HG03108 (cell line): ENCODE results near the gene COLEC12.

Source experiments
- ATAC-seq: cut with Tn5 transposase; IDR thresholded peaks from one replicate; pipeline ENCODE4 v1.9.1; 2021; ENCODE audit warnings: moderate library complexity; ENCODE audit not compliant: unreplicated experiment

COLEC12 gene

DNA sequence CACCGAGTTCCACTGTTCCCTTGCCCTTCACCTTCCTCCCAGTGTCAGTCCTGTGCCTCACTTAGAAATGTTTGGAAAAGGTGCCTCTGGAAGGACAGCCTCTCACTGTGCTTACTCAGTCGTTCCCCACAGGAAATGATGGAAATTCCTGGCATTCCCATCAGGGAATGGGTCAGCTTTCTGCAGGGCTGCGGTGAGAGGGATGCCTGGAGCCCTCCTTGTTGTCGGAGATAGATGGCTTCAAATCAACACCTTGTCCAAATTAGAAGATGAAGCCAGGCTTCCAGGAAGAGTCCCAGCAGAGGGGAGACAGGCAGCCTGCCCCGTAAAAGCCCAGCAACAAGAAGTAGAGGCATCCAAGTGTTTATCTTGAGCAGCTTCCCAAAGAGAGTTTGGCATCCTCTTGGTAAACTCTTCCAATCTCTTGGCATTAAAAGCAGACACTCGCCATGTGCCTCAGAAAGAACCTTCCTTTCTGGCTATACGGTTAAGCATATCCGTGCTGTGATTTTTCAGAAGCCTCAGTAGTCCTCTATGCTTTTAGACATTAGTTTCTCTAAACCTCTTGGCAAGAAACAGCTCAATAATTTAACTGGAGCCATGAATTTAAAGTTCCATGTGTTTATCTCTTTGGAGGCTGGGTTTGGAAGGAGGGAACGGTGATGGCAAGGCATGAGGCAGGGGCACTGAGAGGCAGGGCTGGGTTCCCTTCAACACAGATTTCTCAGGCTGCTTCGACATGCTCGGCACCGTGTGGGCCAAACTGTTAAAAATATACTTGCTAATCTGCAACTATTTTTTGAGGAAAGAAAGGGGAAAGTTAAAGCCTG is 25.1 kb downstream of the COLEC12 start:
- ATAC-seq: no peak

DNA sequence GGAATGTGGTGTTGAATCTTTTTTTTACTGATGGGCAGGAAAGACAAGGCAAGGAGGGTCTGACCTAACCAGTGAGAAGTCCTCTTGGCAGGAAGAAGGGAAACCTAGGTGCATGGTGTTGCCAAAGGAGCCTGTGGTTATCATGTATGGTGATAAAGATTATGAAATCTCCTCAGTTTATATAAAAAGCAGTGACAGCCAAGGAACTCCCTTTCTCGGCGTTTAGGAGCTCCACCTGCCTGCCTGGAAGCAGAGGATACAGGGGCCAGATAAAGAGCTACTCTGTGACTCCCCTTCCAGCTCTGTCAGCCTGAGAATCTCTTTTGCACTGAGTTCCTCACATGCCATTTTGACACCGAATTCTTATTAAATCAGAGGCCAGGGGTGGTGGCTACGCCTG is 26.1 kb downstream of the COLEC12 start:
- no peak for ATAC-seq

DNA sequence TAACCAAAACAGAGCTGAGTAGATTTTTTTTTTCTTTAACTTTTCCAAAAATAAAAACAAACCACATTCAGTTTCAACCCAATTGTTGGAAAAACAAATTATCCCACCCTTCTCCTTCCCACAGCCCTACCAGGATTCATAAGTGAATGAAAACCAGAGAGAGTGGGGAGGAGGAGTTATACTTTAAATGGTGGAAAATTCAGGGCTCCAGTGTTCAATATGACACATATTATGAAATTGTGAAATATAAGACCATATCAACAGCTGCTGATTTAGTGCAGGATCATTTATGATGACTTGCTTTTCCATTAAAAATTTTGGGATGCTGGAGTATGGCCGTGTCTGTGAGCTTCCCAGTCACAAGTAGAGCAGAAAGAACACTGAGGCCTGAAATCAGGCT is 26.7 kb downstream of the COLEC12 start:
- no peak for ATAC-seq

DNA sequence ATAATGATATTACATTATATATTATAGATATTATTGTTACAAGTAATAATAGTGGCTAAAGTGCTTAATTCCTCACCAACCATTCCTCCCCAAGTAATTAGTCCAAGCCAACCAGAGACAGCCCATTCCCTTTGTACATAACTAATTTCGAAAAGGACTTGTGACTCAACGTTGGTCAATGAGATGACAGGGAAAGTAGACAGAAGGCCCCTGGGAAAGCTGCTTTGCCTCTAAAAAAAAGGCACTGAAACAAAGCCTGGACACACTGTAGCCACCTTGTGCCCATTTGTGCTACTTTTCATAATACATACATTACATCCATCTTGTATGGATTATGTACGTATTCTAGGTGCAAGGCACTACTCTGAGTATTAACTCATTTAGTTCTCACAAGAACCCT is 28.8 kb downstream of the COLEC12 start:
- no peak for ATAC-seq

DNA sequence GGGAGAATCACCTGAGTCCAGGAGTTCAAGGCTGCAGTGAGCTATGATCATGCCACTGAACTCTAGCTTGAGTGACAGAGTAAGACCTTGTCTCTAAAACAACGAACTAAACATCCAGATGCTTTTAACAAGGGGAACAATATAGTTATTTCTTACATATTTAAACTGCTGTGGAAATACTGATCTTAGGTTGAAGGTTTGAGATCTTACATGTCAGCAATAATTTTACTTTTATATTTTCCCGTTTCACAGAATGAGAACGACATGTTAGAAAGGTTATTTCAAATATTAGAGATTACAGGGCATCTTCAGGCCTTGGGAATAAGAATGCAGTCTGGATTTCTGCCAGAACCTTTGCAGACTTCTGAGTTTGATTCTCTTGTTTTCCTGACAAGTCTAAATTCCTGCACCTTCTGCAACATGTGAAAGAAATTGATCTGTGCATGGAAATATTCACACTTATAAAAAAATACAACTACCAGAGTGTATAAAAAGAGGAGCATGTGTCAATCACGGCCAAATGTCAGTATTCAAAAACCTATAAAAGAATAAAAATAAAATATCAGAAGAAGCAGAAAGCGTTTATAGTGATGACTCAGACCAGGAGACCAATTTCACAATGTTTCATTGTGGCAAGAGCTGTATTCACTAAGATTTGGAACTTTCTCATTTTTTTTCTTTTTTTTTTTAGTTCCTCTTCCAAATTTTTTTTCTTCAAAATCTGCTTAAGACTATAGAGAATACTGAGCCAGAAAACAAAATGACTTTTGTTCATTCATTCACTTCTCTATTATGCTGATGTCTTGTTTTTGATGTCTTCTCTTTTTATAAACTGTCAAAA is 29.6 kb downstream of the COLEC12 start:
- no peak for ATAC-seq

DNA sequence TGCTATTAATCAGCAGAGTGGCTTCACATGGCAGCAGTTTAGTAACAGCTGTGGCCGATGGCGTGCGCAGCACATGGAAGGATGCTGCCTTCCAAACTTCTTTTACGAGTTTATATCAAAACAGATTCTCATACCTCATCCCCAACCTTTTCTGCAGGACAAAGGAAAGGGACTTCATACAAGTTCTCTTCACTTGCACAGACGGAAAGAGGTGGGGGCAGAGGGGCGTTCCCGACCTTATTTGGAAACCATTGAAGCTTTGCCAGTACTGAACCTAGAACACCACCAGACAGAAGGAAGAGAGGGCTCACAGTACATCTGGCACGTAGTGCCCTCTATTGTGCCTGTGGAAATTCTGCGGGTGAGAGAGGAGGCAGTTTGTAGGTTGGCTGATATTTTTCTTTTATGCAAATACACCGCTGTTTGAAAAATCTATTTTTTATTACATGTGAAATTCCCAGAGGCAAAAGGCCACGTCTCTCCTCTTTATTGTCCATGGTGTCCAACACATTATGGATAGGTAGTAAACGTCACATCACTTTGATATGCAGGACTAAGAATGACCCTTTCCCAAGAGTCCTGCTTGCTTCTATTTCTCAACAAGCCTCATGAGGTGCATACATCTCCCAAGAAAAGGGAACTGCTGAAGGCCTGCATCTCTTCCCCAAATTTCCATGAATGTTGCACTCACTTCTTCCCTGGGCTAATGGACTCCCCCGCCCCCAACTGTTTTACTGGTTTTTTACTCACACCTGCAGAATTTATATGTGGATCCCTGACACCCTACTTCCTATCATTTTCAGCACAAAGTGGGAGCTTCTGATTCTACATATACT is 31.3 kb downstream of the COLEC12 start:
- no peak for ATAC-seq

DNA sequence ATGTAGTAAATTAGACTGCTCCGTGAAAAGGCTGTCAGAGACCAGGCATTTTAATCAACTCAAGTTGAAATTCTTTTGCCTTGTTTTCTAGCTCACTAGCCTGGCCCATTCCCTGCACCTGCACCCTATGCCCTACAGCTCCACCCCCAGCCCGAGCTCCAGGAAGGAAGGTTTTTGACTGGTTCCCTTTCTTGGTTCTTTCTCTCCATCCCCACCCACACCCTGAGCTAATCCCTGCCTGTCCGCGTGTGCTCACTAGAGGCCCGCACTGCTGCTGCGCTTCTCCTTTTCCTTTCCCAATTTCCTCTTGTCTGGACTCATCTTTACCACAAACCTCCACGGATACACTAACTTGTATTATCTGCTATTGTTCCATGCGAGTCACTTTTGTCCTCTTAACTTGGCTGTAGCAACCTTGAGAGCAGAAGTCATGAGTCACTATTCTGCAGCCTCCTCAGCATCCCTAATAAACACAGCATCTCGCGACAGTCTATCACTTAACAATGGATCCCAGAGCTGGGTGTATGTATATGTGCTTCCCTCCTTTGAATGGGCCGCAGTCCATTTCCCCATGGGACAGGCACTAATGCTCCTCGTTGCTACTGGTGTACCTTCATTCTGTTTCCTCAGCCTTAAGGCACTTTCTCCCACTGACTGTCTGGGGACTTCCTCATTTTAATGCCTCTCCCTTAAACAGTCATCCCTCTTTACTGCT is 36.5 kb downstream of the COLEC12 start:
- ATAC-seq: no peak

DNA sequence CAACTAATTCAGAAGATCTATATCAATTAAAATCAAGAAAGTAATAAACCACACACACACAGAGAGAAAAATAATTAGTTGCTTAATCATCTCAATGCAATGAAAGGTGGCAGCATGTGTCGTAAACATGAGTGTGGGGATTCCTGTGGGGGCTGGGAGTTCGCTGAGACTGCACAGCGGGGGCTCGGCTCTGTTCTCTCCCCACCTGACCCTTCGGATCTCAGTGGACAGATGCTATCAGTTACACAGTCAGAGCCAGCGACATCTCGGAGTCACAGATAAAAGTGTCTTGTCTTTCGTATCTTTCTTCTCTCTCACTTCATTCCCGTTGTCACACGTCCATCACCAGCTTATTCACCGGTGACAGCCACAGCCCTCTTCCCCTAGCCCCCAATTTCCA is 37.1 kb downstream of the COLEC12 start:
- no peak for ATAC-seq

DNA sequence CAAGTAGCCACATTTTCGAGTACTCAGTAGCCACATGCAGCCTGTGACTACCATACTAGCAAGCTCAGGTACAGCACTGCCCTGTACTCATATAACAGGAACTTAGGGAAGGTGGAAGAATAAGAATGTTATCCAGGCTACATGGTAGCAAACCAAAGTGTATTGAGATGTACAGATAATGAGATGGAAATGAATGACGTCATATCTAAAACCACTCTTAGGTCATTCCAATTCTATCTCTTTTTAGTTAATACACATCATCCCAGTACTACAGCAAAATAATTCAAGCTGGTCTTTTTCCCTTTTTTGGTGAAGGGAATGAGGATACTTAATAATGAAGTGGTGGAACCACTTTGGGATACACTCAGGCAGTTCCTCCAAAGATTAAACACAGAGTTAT is 38.7 kb downstream of the COLEC12 start:
- ATAC-seq: no peak

DNA sequence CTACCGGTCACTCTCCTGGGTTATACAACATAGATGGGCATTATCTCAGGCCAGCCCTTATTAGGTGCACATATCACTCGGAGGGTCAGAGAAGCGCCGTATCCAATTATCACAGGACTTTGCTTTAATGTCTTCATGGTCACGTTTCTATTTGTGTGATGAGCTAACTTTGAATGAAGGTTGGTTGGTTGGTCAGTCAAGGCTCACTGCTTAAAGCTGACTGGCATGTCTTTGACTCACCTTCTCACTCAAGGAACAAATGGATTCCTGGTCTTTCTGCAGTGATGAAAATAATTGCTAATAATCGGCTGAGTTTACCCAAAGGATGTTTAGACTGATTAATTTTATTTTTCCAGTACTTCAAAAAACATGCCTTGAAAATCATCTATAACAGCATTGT is 39.7 kb downstream of the COLEC12 start:
- ATAC-seq: no peak

DNA sequence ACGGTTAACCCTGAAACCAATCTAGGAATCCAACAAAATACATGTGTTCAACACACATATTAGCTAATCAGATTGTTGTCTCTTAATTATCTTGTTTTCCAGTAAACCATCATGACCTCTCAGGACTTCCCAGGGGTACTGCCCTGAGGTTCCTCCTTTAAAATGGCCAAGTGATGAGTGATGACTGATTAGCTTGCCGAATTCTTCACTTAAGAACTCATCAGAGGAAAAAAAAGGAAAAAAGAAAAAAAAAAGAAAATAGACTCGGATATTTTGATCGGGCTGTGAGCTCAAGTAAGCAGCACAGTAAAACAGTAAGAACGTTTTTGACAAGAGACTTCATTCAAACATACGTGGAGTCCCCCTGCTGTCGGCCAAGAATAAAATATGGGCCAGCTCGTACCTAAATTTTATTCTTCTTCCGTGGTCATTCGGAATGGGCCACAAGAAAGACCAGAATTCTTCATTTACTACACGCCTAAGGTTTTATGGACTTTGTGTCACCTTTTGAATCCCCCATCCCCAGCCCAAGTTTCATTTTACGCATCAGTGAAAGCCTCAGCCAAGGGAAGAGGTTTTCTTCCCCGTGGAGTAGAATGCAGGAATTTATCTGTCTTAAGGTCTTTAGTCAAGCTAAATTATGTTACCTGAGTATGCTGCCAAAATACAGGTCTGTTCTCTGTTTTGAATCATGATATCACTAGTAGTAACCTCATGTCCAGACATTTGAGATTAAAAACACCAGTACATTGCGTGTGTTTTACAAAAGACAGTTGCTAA is 40.5 kb downstream of the COLEC12 start:
- ATAC-seq: no peak

DNA sequence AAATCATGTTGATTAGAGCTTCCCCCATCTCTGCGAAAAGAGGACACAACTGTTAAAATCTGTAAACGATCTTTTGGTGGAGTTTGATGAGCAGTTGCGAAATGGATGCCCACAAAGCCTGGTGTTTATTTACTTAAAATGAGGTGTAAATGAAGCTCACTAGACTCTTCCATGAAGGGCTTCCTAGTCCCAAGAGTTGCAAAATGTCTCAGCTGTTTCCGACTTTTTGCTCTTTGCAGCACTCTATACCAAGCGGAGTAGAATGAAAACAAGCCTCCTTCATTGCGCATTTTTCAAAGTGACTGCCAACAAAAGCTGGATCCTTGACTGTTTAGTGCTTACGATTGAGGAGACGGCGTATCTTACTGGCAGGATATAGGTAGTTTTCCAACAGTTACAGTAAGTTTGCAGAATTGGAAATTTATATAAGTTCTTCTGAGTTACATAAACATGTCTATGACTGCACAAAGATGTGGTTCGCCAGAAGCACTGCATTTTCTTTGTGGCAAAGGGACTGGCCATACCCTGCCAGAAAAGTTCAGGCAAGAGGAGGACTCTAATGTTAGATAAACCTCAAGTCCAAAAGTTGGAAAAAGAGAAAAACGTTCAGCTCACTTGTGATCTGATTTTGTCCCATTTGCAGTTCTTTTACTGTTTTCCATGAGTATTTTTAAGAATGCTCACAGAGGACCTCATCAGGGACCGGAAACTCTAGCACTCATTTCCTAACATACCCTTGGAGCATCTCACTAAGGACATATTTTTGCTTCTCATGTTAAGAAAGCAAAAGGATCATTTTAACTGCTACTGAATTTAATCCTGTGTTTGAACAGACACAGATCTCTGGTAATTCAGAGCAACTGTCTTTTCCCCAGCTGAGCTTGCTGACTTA is 42.7 kb downstream of the COLEC12 start:
- no peak for ATAC-seq

DNA sequence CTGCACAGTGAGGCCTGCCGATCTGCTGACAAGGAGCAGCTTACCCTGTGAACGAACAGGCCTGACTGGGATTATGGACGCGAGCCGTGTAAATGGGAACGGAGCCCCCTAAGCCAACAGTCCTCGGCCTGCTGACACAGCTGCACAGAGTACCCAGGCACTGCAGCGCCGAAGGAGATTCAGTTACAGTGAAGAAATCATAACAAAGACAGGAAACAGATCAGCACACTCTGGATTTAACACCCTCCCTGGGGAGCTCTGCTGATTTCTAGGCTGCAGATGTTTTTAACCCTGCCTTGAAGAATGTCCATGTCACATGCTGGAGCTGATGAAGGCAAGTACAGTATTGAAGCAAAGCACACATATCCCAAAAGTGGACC is 43.4 kb downstream of the COLEC12 start:
- no peak for ATAC-seq

DNA sequence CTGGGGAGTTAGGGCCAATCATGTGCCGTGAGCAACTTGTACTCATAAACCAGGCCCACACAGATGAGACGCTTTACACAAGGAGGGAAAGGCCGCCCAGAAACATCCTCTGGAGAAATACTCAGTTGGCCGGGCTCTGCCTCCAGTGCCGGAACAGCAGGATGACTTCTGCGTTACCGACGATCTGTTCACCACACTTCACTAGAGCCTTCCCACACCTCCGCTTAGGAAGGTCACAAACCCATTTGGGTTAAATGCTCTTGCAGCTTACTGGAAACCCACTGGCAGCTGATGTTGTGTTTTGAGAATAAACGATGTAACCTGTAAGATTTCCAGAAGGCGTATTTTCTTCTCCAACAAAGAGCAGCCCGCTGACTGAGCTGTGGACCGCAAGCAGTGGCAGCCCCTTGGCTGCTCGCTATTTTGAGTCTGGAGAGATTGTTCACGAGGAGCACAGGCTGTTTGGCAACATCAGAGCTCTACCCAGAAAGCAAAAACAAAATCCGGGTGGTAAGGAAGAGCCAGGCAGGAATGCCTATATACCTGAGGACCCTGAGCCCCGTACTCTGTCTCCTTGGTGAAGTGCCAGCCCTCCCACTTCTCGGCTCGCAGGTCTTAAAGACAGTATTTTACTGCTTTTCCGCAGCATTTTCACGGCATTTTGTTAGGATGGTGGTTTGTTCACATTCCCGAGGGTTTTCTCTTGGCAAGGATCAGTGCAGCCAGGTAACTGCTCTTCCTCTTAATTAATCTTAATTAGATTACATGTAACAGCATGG is 44.0 kb downstream of the COLEC12 start:
- ATAC-seq: no peak

DNA sequence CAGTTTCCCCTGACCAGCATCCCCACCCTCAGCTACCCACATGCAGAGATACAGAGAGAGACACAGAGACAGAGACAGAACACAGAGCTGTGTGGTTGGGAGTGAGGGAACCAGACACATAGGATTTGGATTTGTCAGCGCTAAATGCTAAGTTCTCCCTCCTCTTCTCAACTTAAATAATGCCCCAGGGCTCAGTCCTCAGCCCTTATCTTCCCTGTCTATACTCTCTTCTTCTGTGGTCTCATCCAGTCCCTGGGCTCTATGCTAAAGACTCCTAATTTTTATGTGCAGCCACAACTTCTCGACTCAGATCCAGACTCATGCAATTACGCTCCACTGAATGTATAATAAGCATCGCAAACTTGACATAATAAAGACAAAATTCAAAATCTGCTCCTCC is 47.1 kb downstream of the COLEC12 start:
- ATAC-seq: no peak

DNA sequence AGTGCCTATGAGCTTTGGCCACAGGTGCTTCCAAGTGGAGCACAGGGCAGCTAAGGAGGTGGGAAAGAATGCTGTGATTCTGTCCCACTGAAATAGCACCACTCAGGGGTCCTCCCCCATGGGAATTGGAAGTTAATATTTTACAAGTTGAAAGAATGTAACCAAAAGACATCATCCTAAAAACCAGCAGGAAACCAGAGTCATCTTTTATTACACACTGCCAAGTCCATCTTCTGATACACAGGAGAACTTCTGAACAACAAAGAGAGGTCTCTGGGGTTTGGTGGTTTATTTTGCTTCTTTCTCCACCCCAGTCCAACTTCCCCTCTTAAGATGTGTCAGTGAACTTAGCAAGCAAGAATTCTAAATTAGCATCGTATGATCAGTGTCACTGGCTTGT is 47.7 kb downstream of the COLEC12 start:
- no peak for ATAC-seq

DNA sequence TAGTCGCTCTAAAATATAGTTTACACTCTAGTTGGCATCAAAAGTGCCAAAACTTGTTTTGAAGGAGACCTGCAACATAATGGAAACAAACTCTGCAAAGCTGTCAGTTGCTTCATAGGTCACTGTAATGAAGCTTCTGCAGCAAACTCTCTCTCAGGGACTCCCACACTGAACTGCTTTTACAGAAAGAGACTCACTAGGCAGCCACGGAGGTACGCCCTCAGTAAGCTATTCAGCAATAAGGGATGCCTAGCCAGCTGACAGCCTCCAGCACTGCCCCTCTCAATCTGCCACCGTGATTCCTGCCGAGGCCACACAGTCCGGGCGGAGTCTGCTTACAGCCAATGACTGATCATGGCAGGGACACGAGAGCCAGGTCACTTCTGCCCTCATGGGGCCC is 51.1 kb downstream of the COLEC12 start:
- no peak for ATAC-seq

DNA sequence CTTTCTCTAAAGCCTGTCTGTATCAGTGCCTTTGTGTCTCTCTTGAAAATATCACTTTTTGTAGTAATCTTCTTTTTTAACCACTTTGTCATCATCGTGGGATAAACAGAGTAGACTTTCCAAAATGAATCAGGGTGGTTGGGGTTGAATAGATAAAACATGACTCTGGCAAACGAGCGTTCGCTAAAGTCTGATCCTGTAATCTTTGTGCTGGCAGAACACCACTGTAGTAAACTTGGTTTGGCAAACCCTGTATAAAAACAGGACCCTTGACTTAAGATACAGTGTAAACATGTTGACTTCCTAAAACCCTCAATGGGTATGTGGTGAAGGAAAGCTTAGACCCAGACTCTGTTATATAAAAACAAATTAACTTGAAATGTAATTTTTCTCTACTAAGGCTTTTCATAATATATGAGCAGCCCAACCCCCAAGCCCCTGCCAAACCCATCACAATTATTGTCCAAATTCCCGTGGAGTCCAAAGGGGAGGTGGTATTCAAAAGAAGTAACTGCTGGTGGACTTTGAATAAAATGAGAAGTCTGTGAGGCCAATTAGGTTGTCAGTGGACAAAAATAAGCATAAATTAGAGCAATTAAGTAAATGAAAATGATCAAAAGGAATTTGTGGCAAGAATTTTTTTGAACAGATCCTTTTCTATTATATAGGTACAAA is 52.2 kb downstream of the COLEC12 start:
- ATAC-seq: no peak
